HCT116 (cell line): ENCODE results near the gene SPIN2B.

Source experiments
- CEBPB ChIP-seq: IDR thresholded peaks from 2 replicates; pipeline ENCODE4 v1.6.1; 2012; ENCODE audit warnings: low read depth
- ELF1 ChIP-seq: IDR thresholded peaks from 2 replicates; pipeline ENCODE4 v1.6.1; 2012; ENCODE audit warnings: low read depth, borderline replicate concordance
- EZH2 ChIP-seq: fragments of 200-600 bp; sonication (generic); IDR thresholded peaks from 2 replicates; pipeline ENCODE4 v1.6.1; 2017; ENCODE audit warnings: antibody characterized with exemption, mixed run types
- EZH2phosphoT487 ChIP-seq: fragments of 200-600 bp; IDR thresholded peaks from 2 replicates; pipeline ENCODE4 v1.6.1; 2018; ENCODE audit warnings: antibody characterized with exemption, borderline replicate concordance
- POLR2A ChIP-seq: IDR thresholded peaks from 2 replicates; pipeline ENCODE4 v1.7.0; 2011; ENCODE audit warnings: borderline replicate concordance; ENCODE audit not compliant: insufficient read depth, insufficient read length; ENCODE audit errors: extremely low read depth
- POLR2AphosphoS5 ChIP-seq: IDR thresholded peaks from 2 replicates; pipeline ENCODE4 v1.6.1; 2011; ENCODE audit warnings: mild to moderate bottlenecking, low read depth, low read length, moderate library complexity
- RAD21 ChIP-seq: IDR thresholded peaks from 2 replicates; pipeline ENCODE4 v1.6.1; 2012; ENCODE audit warnings: low read depth, mild to moderate bottlenecking
- SP1 ChIP-seq: IDR thresholded peaks from 2 replicates; pipeline ENCODE4 v1.6.1; 2012; ENCODE audit warnings: low read depth
- YY1 ChIP-seq: IDR thresholded peaks from 2 replicates; pipeline ENCODE4 v1.6.1; 2011; ENCODE audit warnings: low read length, low read depth, moderate library complexity, mild to moderate bottlenecking; ENCODE audit not compliant: insufficient replicate concordance; ENCODE audit errors: extremely low read depth
- ZNF274 ChIP-seq: fragments of 200-500 bp; sonication (Bioruptor generic); IDR thresholded peaks from 2 replicates; pipeline ENCODE4 v1.6.1; 2014; ENCODE audit warnings: mild to moderate bottlenecking, low read depth, low read length, inconsistent platforms
- TF ChIP-seq, protein P1 (sequence below), 3 experiments: fragments of 200-600 bp in 1 of 3; sonication (generic) in 1 of 3; IDR thresholded peaks in 2 of 3; conservative IDR thresholded peaks in 1 of 3; 2 replicates each; pipeline ENCODE4 v1.5.1; 2012 to 2017; ENCODE audit warnings: low read depth in 2 of 3, low read length in 2 of 3, antibody characterized with exemption in 1 of 3, borderline replicate concordance in 1 of 3, control low read depth in 1 of 3, mild to moderate bottlenecking in 1 of 3, mixed read lengths in 1 of 3, mixed run types in 1 of 3, moderate library complexity in 1 of 3; ENCODE audit not compliant: insufficient read depth in 1 of 3
- TF ChIP-seq, protein P2 (sequence below): IDR thresholded peaks from 2 replicates; pipeline ENCODE4 v1.6.1; 2012
- TF ChIP-seq, protein P3 (sequence below): IDR thresholded peaks from 2 replicates; pipeline ENCODE4 v1.6.1; 2012; ENCODE audit warnings: low read depth
- TF ChIP-seq, protein P4 (sequence below): IDR thresholded peaks from 2 replicates; pipeline ENCODE4 v1.6.1; 2012

DNA sequence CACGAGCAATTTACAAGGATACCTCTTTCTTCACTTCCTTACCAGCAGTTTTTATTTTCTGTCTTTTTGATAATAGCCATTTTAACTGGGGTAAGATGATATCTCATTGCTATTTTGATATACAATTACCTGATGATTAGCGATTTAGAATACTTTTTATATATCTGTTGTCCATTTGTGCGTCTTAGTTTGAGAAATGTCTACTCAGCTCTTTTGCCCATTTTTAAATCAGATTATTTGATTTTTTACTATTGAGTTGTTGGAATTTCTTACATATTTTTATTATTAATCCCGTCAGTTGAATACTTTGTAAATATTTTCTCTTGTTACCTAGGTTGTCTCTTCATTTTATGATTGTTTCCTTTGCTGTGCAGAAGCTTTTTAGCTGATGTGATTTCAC lies 17.3 kb upstream of the SPIN2B start:
- TF ChIP-seq, protein P1, sequence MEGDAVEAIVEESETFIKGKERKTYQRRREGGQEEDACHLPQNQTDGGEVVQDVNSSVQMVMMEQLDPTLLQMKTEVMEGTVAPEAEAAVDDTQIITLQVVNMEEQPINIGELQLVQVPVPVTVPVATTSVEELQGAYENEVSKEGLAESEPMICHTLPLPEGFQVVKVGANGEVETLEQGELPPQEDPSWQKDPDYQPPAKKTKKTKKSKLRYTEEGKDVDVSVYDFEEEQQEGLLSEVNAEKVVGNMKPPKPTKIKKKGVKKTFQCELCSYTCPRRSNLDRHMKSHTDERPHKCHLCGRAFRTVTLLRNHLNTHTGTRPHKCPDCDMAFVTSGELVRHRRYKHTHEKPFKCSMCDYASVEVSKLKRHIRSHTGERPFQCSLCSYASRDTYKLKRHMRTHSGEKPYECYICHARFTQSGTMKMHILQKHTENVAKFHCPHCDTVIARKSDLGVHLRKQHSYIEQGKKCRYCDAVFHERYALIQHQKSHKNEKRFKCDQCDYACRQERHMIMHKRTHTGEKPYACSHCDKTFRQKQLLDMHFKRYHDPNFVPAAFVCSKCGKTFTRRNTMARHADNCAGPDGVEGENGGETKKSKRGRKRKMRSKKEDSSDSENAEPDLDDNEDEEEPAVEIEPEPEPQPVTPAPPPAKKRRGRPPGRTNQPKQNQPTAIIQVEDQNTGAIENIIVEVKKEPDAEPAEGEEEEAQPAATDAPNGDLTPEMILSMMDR (IDR thresholded peaks at IDR 0.05 in 2 of 3, conservative IDR thresholded peaks at IDR 0.05 in 1 of 3; ENCODE audit: borderline replicate concordance in 1 of 3, insufficient read depth in 1 of 3, low read depth in 2 of 3, low read length in 2 of 3) = no peak
- TF ChIP-seq, protein P2, sequence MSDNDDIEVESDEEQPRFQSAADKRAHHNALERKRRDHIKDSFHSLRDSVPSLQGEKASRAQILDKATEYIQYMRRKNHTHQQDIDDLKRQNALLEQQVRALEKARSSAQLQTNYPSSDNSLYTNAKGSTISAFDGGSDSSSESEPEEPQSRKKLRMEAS = no peak
- TF ChIP-seq YY1 (no peak), CEBPB (no peak), EZH2phosphoT487 (no peak), POLR2A (no peak), EZH2 (no peak), ELF1 (no peak), SP1 (no peak), ZNF274 (no peak), POLR2AphosphoS5 (no peak), RAD21 (no peak)
- TF ChIP-seq, protein P3, sequence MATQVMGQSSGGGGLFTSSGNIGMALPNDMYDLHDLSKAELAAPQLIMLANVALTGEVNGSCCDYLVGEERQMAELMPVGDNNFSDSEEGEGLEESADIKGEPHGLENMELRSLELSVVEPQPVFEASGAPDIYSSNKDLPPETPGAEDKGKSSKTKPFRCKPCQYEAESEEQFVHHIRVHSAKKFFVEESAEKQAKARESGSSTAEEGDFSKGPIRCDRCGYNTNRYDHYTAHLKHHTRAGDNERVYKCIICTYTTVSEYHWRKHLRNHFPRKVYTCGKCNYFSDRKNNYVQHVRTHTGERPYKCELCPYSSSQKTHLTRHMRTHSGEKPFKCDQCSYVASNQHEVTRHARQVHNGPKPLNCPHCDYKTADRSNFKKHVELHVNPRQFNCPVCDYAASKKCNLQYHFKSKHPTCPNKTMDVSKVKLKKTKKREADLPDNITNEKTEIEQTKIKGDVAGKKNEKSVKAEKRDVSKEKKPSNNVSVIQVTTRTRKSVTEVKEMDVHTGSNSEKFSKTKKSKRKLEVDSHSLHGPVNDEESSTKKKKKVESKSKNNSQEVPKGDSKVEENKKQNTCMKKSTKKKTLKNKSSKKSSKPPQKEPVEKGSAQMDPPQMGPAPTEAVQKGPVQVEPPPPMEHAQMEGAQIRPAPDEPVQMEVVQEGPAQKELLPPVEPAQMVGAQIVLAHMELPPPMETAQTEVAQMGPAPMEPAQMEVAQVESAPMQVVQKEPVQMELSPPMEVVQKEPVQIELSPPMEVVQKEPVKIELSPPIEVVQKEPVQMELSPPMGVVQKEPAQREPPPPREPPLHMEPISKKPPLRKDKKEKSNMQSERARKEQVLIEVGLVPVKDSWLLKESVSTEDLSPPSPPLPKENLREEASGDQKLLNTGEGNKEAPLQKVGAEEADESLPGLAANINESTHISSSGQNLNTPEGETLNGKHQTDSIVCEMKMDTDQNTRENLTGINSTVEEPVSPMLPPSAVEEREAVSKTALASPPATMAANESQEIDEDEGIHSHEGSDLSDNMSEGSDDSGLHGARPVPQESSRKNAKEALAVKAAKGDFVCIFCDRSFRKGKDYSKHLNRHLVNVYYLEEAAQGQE = no peak
- TF ChIP-seq, protein P4, sequence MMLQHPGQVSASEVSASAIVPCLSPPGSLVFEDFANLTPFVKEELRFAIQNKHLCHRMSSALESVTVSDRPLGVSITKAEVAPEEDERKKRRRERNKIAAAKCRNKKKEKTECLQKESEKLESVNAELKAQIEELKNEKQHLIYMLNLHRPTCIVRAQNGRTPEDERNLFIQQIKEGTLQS = no peak
